VCaP (cell line): Measurements from ENCODE around the gene TMEM221.
A peak's percentile ranks its signal among the peaks of the same experiment; 100 is the strongest.

ENCODE experiments used
- H3K27ac ChIP-seq: fragments of 450-650 bp; 2 replicates; pipeline ENCODE4 v1.5.1; 2017
- CTCF ChIP-seq: fragments of 450-650 bp; conservative IDR thresholded peaks from 2 replicates; pipeline ENCODE4 v1.5.1; 2017; ENCODE audit warnings: mild to moderate bottlenecking, moderate library complexity

The TMEM221 gene

GRCh38 chr19:17389957-17390664, 58.4 kb downstream of the TMEM221 start:
- no peak overlapping the region for H3K27ac ChIP-seq
- no peak for TF ChIP-seq CTCF

- TF ChIP-seq CTCF: no peak
- no peak overlapping the region for H3K27ac ChIP-seq
Measured at GRCh38 chr19:17389288-17389687, 59.2 kb downstream of the TMEM221 start.

- peak; percentile 97 for TF ChIP-seq CTCF
- no peak overlapping the region for H3K27ac ChIP-seq
Measured at GRCh38 chr19:17385878-17386611, 62.4 kb downstream of the TMEM221 start.
